HCT116 (cell line): ENCODE results near the gene ARHGAP21. TPM values are rescaled to one million over a fixed set of nuclear protein-coding genes. Genes with fewer than 3 reads are reported as not detected.

ENCODE experiments used
- ATAC-seq: fragments of 200-7000 bp; cut with Tn5 transposase; 2 replicates; pipeline ENCODE4 v1.9.1; 2020; ENCODE audit warnings: mild to moderate bottlenecking, moderate library complexity
- BruUV-seq: library from RNA; stranded (reverse); fragments of 400-500 nt; replicated peaks from 2 replicates; lab custom pipeline; 2021; lab: Mats Ljungman, UMichigan
- CTCF ChIA-PET: fragments of 300-600 bp; sonication (Branson Sonifier 250); formaldehyde crosslinking; loops from one replicate; lab custom pipeline; 2021; ENCODE audit warnings: antibody characterized with exemption; lab: Charles Lee
- POLR2A ChIA-PET: fragments of 300-600, 350-600 bp; sonication (Branson Sonifier 250); formaldehyde crosslinking; loops from one replicate; lab custom pipeline; 2021; ENCODE audit warnings: antibody characterized with exemption; lab: Charles Lee
- RAD21 ChIA-PET, 2 experiments: fragments of 300-600 bp; sonication (Branson Sonifier 250); formaldehyde crosslinking; loops; one replicate each; lab custom pipeline; 2023; ENCODE audit warnings: low total read pairs in 2 of 2; ENCODE audit not compliant: uncharacterized antibody in 2 of 2, unreplicated experiment in 2 of 2, low non-redundant PET in 1 of 2; lab: Charles Lee
- DNase-seq: peaks from one replicate; pipeline ENCODE4 v3.0.0-alpha.2; 2010; ENCODE audit warnings: low read depth, low spot score
- H2AFZ ChIP-seq: fragments of 200-600 bp; shearing (Covaris generic), sonication (generic); 2 replicates; pipeline ENCODE4 v1.6.1; 2017; ENCODE audit warnings: low read depth, mixed run types, mixed read lengths, antibody characterized with exemption, low read length; ENCODE audit not compliant: poor library complexity, severe bottlenecking
- H3K27ac ChIP-seq: 2 replicates; pipeline ENCODE4 v1.5.1; 2012; ENCODE audit warnings: low read depth, low read length
- H3K27me3 ChIP-seq: fragments of 200-600 bp; sonication (generic); 2 replicates; pipeline ENCODE4 v1.6.1; 2016; ENCODE audit warnings: mixed run types, low read length, mixed read lengths; ENCODE audit not compliant: insufficient read depth
- H3K36me3 ChIP-seq, 2 experiments: fragments of 200-500 bp in 1 of 2; fragments of 200-600 bp in 1 of 2; sonication (Bioruptor generic) in 1 of 2; sonication (generic) in 1 of 2; 2 replicates each; pipeline versions ENCODE4 v1.5.1 to v1.6.1; 2014 to 2016; ENCODE audit warnings: low read length in 2 of 2, inconsistent platforms in 1 of 2, mixed read lengths in 1 of 2, mixed run types in 1 of 2; ENCODE audit not compliant: insufficient read depth in 2 of 2, control insufficient read depth in 1 of 2
- H3K4me1 ChIP-seq, 2 experiments: fragments of 200-600 bp in 1 of 2; sonication (generic) in 1 of 2; 2 replicates each; pipeline versions ENCODE4 v1.5.1 to v1.6.1; 2012 to 2017; ENCODE audit warnings: low read length in 2 of 2, inconsistent platforms in 1 of 2, mild to moderate bottlenecking in 1 of 2, mixed read lengths in 1 of 2, mixed run types in 1 of 2, moderate library complexity in 1 of 2; ENCODE audit not compliant: insufficient read depth in 2 of 2, control insufficient read depth in 1 of 2
- H3K4me2 ChIP-seq: fragments of 200-600 bp; sonication (generic); 2 replicates; pipeline ENCODE4 v1.6.1; 2017; ENCODE audit warnings: mixed run types, low read length, mixed read lengths
- H3K4me3 ChIP-seq, 2 experiments: fragments of 200-600 bp in 1 of 2; sonication (generic) in 1 of 2; replicated peaks in 1 of 2; 2 replicates each; pipeline ENCODE4 v1.5.1; 2011 to 2016; ENCODE audit warnings: low read length in 2 of 2, control low read depth in 1 of 2, low read depth in 1 of 2, mild to moderate bottlenecking in 1 of 2, mixed read lengths in 1 of 2, mixed run types in 1 of 2
- H3K79me2 ChIP-seq: fragments of 200-600 bp; sonication (generic); 2 replicates; pipeline ENCODE4 v1.6.1; 2017; ENCODE audit warnings: mild to moderate bottlenecking, mixed run types, low read length, moderate library complexity, mixed read lengths; ENCODE audit not compliant: insufficient read depth
- H3K9ac ChIP-seq: fragments of 200-600 bp; sonication (generic); 2 replicates; pipeline ENCODE4 v1.6.1; 2016; ENCODE audit warnings: low read length, mixed read lengths
- H3K9me2 ChIP-seq: fragments of 200-600 bp; sonication (generic), shearing (Covaris generic); 2 replicates; pipeline ENCODE4 v1.6.1; 2017; ENCODE audit warnings: mixed run types, mild to moderate bottlenecking, moderate library complexity; ENCODE audit not compliant: insufficient read depth
- H3K9me3 ChIP-seq, 2 experiments: fragments of 200-500 bp in 1 of 2; fragments of 200-600 bp in 1 of 2; sonication (Bioruptor generic) in 1 of 2; sonication (generic) in 1 of 2; 2 replicates each; pipeline ENCODE4 v1.6.1; 2014 to 2017; ENCODE audit warnings: low read length in 2 of 2, mixed read lengths in 2 of 2, inconsistent platforms in 1 of 2, low read depth in 1 of 2, mild to moderate bottlenecking in 1 of 2, mixed run types in 1 of 2, moderate library complexity in 1 of 2; ENCODE audit not compliant: control insufficient read depth in 1 of 2, insufficient read depth in 1 of 2
- H4K20me1 ChIP-seq: fragments of 200-600 bp; sonication (generic), shearing (Covaris generic); 2 replicates; pipeline ENCODE4 v1.6.1; 2017; ENCODE audit warnings: mixed run types, mild to moderate bottlenecking, moderate library complexity; ENCODE audit not compliant: insufficient read depth
- ATF3 ChIP-seq: IDR thresholded peaks from 2 replicates; pipeline ENCODE4 v1.6.1; 2012
- CBX3 ChIP-seq: IDR thresholded peaks from 2 replicates; pipeline ENCODE4 v1.6.1; 2012; ENCODE audit warnings: low read depth
- CEBPB ChIP-seq: IDR thresholded peaks from 2 replicates; pipeline ENCODE4 v1.6.1; 2012; ENCODE audit warnings: low read depth
- CTCF ChIP-seq, 3 experiments: fragments of 200-600 bp in 1 of 3; sonication (generic) in 1 of 3; IDR thresholded peaks in 2 of 3; conservative IDR thresholded peaks in 1 of 3; 2 replicates each; pipeline ENCODE4 v1.5.1; 2012 to 2017; ENCODE audit warnings: low read depth in 2 of 3, low read length in 2 of 3, antibody characterized with exemption in 1 of 3, borderline replicate concordance in 1 of 3, control low read depth in 1 of 3, mild to moderate bottlenecking in 1 of 3, mixed read lengths in 1 of 3, mixed run types in 1 of 3, moderate library complexity in 1 of 3; ENCODE audit not compliant: insufficient read depth in 1 of 3
- EGR1 ChIP-seq: IDR thresholded peaks from 2 replicates; pipeline ENCODE4 v1.6.1; 2012; ENCODE audit warnings: low read depth
- EZH2 ChIP-seq: fragments of 200-600 bp; sonication (generic); IDR thresholded peaks from 2 replicates; pipeline ENCODE4 v1.6.1; 2017; ENCODE audit warnings: antibody characterized with exemption, mixed run types
- EZH2phosphoT487 ChIP-seq: fragments of 200-600 bp; IDR thresholded peaks from 2 replicates; pipeline ENCODE4 v1.6.1; 2018; ENCODE audit warnings: antibody characterized with exemption, borderline replicate concordance
- POLR2A ChIP-seq: IDR thresholded peaks from 2 replicates; pipeline ENCODE4 v1.7.0; 2011; ENCODE audit warnings: borderline replicate concordance; ENCODE audit not compliant: insufficient read depth, insufficient read length; ENCODE audit errors: extremely low read depth
- POLR2AphosphoS5 ChIP-seq: IDR thresholded peaks from 2 replicates; pipeline ENCODE4 v1.6.1; 2011; ENCODE audit warnings: mild to moderate bottlenecking, low read depth, low read length, moderate library complexity
- RAD21 ChIP-seq: IDR thresholded peaks from 2 replicates; pipeline ENCODE4 v1.6.1; 2012; ENCODE audit warnings: low read depth, mild to moderate bottlenecking
- SP1 ChIP-seq: IDR thresholded peaks from 2 replicates; pipeline ENCODE4 v1.6.1; 2012; ENCODE audit warnings: low read depth
- SRF ChIP-seq: IDR thresholded peaks from 2 replicates; pipeline ENCODE4 v1.6.1; 2012; ENCODE audit warnings: low read depth
- TCF7L2 ChIP-seq: IDR thresholded peaks from 2 replicates; pipeline ENCODE4 v1.7.0; 2011; ENCODE audit warnings: borderline replicate concordance, inconsistent platforms; ENCODE audit not compliant: insufficient read depth, insufficient read length; ENCODE audit errors: extremely low read depth
- ZFX ChIP-seq: fragments of 450-650 bp; IDR thresholded peaks from 2 replicates; pipeline ENCODE4 v1.6.1; 2017
- intact Hi-C: fragments of 100-400 bp; cut with micrococcal nuclease; formaldehyde crosslinking; loops from 2 replicates; pipeline ENCODE4 v1.10.0; 2022
- total RNA-seq: library from RNA; stranded (reverse); gene quantifications from one replicate; pipeline ENCODE4 v1.2.1, GENCODE V29; 2021; ENCODE audit not compliant: unreplicated experiment
- TF ChIP-seq, protein P1 (sequence below): IDR thresholded peaks from 2 replicates; pipeline ENCODE4 v1.6.1; 2011; ENCODE audit warnings: mild to moderate bottlenecking, low read length, moderate library complexity; ENCODE audit not compliant: insufficient replicate concordance; ENCODE audit errors: extremely low read depth

ARHGAP21 gene
- total RNA-seq, 1 experiment from 2014 or later: 47.7 TPM

GRCh38 chr10:24575481-24576002 is 148.1 kb downstream of the ARHGAP21 start:
- no TSS peak for BruUV-seq
- Histone ChIP-seq H3K27ac (no peak overlapping the region), H3K9me3 (no peaks in the 10 kb centered on the region), H3K9ac (no peak overlapping the region), H3K4me3 (no peak overlapping the region), H2AFZ (no peak overlapping the region), H3K4me2 (no peak overlapping the region), H3K27me3 (peaks cover 4% of the 10 kb centered on the region; the same call in 1 of the 2 replicates), H3K9me2 (no peaks in the 10 kb centered on the region), H4K20me1 (no peaks in the 10 kb centered on the region), H3K36me3 (no peaks in the 10 kb centered on the region), H3K79me2 (no peaks in the 10 kb centered on the region), H3K4me1 (no peaks in the 10 kb centered on the region)
- ChIA-PET POLR2A (no interaction called here), CTCF (no interaction called here), RAD21 (no interaction called here)
- no peak for ATAC-seq
- TF ChIP-seq ATF3 (no peak), SRF (no peak), EGR1 (no peak), POLR2AphosphoS5 (no peak), SP1 (no peak), RAD21 (no peak), CBX3 (no peak), EZH2 (no peak), CTCF (IDR thresholded peaks at IDR 0.05 in 2 of 3, conservative IDR thresholded peaks at IDR 0.05 in 1 of 3; ENCODE audit: borderline replicate concordance in 1 of 3, insufficient read depth in 1 of 3, low read depth in 2 of 3, low read length in 2 of 3) (no peak), ZFX (no peak), TCF7L2 (no peak), EZH2phosphoT487 (no peak), POLR2A (no peak), CEBPB (no peak)
- TF ChIP-seq, protein P1, sequence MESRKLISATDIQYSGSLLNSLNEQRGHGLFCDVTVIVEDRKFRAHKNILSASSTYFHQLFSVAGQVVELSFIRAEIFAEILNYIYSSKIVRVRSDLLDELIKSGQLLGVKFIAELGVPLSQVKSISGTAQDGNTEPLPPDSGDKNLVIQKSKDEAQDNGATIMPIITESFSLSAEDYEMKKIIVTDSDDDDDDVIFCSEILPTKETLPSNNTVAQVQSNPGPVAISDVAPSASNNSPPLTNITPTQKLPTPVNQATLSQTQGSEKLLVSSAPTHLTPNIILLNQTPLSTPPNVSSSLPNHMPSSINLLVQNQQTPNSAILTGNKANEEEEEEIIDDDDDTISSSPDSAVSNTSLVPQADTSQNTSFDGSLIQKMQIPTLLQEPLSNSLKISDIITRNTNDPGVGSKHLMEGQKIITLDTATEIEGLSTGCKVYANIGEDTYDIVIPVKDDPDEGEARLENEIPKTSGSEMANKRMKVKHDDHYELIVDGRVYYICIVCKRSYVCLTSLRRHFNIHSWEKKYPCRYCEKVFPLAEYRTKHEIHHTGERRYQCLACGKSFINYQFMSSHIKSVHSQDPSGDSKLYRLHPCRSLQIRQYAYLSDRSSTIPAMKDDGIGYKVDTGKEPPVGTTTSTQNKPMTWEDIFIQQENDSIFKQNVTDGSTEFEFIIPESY: no peak
- no peak for DNase-seq
- intact Hi-C loops: no loop called here
